HFFc6 (cell line): ENCODE data around the gene PTGDS. TPM values are rescaled to one million over a fixed set of nuclear protein-coding genes. Genes with fewer than 3 reads are reported as not detected.

Source experiments
- DNase-seq: peaks from one replicate; pipeline ENCODE4 v3.0.0-alpha.2; 2018
- H3K27ac Mint-ChIP-seq: 2 replicates; pipeline ENCODE4 v1.8.0; 2020; ENCODE audit warnings: mild to moderate bottlenecking, mixed read lengths
- H3K27me3 Mint-ChIP-seq: 2 replicates; pipeline ENCODE4 v1.8.0; 2021; ENCODE audit warnings: mild to moderate bottlenecking, moderate library complexity, mixed read lengths; ENCODE audit not compliant: insufficient read depth
- H3K36me3 Mint-ChIP-seq: 2 replicates; pipeline ENCODE4 v1.8.0; 2021; ENCODE audit warnings: low read depth, mixed read lengths
- H3K4me1 Mint-ChIP-seq: 2 replicates; pipeline ENCODE4 v1.8.0; 2020; ENCODE audit warnings: low read depth, mixed read lengths
- H3K4me3 Mint-ChIP-seq: 2 replicates; pipeline ENCODE4 v1.8.0; 2020; ENCODE audit warnings: mild to moderate bottlenecking, moderate library complexity, mixed read lengths
- H3K9me3 Mint-ChIP-seq: 2 replicates; pipeline ENCODE4 v1.8.0; 2020; ENCODE audit warnings: mild to moderate bottlenecking, mixed read lengths
- total RNA-seq, 6 experiments: library from RNA; stranded (reverse); fragmentation: NEBNext Ultra II Directional; extraction: Animal tissue kit (Norgen Biotek cat#: 25700); gene quantifications; 2 replicates in 1 of 6; 3 replicates in 5 of 6; pipeline ENCODE4 v1.2.3, GENCODE V29; 2021
- TF ChIP-seq, protein P1 (sequence below): fragments of 200-600 bp; sonication (generic); IDR thresholded peaks from 2 replicates; pipeline ENCODE4 v1.5.0; 2021; ENCODE audit warnings: antibody characterized with exemption, mild to moderate bottlenecking

PTGDS gene
- total RNA-seq, 6 experiments from 2014 or later: not detected

DNA sequence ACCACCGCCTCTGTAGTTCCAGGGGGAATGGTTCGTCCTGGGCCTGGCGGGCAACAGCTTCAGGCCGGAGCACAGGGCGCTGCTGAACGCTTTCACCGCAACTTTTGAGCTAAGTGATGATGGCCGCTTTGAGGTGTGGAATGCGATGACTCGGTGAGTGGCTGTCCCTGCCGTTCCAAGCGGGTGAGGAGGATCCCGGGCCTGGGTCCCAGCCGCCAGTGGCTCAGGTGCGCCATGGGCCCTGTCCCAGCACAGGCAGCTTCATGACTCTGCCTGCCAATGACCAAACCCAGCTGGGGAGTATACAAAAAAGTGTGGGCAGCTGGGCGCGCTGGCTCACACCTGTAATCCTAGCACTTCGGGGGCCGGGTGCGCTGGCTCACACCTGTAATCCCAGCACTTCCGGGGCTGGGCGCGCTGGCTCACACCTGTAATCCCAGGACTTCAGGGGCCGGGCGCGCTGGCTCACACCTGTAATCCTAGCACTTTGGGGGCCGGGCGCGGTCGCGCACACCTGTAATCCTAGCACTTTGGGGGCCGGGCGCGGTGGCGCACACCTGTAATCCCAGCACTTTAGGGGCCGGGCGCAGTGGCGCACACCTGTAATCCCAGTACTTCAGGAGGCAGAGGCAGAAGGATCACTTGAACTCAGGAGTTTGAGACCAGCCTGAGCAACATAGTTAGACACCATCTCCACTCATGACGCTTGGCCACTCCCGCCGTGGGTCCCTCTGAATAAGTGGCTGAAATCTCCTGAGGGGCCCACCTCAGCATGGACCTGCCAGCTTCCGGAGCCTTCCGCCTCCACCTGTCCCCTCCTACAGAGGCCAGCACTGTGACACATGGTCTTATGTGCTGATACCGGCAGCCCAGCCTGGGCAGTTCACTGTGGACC lies 24.2 kb upstream of the PTGDS start:
- Mint-ChIP-seq H3K27me3 (peaks cover 6% of the 10 kb centered on the region), H3K36me3 (no peaks in the 10 kb centered on the region), H3K4me1 (peaks cover 2% of the 10 kb centered on the region; the same call in 1 of the 2 replicates), H3K4me3 (no peak overlapping the region), H3K9me3 (peaks cover 8% of the 10 kb centered on the region; the same call in 1 of the 2 replicates), H3K27ac (no peak overlapping the region)
- TF ChIP-seq, protein P1, sequence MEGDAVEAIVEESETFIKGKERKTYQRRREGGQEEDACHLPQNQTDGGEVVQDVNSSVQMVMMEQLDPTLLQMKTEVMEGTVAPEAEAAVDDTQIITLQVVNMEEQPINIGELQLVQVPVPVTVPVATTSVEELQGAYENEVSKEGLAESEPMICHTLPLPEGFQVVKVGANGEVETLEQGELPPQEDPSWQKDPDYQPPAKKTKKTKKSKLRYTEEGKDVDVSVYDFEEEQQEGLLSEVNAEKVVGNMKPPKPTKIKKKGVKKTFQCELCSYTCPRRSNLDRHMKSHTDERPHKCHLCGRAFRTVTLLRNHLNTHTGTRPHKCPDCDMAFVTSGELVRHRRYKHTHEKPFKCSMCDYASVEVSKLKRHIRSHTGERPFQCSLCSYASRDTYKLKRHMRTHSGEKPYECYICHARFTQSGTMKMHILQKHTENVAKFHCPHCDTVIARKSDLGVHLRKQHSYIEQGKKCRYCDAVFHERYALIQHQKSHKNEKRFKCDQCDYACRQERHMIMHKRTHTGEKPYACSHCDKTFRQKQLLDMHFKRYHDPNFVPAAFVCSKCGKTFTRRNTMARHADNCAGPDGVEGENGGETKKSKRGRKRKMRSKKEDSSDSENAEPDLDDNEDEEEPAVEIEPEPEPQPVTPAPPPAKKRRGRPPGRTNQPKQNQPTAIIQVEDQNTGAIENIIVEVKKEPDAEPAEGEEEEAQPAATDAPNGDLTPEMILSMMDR: no peak
- no peak for DNase-seq

DNA sequence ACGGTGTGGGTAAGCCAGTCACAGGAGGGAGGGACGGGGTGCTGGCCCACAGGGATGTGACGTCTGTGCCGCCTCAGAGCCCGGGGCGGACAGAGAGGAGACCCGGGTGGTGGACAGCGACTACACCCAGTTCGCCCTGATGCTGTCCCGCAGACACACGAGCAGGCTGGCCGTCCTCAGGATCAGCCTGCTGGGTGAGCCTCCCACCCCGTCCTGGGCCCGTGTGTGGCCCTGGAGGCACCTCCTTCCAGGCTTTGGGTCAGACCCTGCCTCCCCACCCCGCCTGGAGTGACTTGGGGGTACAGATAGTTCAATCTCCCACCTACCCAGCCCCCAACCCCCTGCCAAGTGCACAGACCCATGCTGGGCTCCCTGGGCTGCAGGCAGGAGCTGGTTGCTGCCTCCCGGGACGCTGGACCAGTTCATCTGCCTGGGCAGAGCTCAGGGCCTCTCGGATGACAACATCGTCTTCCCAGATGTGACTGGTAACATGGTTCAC lies 23.5 kb upstream of the PTGDS start:
- DNase-seq: no peak
- TF ChIP-seq, protein P1: no peak
- Mint-ChIP-seq H3K36me3 (no peaks in the 10 kb centered on the region), H3K4me3 (no peak overlapping the region), H3K27me3 (peaks cover 4% of the 10 kb centered on the region), H3K27ac (no peak overlapping the region), H3K4me1 (no peaks in the 10 kb centered on the region), H3K9me3 (peaks cover 8% of the 10 kb centered on the region; the same call in 1 of the 2 replicates)

DNA sequence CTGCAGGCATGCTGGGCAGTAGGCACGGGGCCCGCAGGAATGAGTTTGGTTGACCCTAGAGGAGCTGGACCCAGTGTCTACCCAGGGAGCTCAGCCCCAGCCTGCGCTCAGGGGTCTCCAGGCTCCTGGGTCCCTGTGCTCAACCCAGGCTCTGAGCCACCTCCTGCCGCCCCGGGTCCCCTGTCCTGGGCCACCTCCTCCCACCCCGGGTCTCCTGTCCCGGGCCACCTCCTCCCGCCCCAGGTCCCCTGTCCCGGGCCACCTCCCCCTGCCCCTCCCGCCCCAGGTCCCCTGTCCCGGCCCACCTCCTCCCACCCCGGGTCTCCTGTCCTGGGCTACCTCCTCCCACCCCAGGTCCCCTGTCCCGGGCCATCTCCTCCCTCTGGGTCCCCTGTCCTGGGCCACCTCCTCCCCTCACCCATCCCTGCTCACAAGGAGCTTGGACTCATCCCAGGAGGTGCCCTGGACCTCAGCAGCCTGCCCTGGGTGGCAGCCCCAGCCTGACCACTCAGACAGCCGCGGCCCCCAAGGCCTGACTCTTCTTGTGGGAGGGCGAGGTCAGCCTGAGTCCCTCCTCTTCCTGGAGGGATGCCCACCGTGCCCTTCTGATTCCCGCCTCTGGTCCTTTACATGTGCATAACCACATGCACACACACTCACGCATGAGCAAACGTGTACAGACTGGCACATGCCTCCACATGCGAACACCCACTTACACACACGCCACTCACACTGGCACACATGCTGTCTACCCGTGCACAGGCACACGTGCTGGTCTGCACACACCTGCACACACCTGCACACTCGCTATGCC lies 22.8 kb upstream of the PTGDS start:
- Mint-ChIP-seq H3K4me3 (no peak overlapping the region), H3K9me3 (peaks cover 8% of the 10 kb centered on the region; the same call in 1 of the 2 replicates), H3K27me3 (peaks cover 4% of the 10 kb centered on the region), H3K36me3 (no peaks in the 10 kb centered on the region), H3K4me1 (no peaks in the 10 kb centered on the region), H3K27ac (no peak overlapping the region)
- TF ChIP-seq, protein P1: no peak
- DNase-seq: no peak

DNA sequence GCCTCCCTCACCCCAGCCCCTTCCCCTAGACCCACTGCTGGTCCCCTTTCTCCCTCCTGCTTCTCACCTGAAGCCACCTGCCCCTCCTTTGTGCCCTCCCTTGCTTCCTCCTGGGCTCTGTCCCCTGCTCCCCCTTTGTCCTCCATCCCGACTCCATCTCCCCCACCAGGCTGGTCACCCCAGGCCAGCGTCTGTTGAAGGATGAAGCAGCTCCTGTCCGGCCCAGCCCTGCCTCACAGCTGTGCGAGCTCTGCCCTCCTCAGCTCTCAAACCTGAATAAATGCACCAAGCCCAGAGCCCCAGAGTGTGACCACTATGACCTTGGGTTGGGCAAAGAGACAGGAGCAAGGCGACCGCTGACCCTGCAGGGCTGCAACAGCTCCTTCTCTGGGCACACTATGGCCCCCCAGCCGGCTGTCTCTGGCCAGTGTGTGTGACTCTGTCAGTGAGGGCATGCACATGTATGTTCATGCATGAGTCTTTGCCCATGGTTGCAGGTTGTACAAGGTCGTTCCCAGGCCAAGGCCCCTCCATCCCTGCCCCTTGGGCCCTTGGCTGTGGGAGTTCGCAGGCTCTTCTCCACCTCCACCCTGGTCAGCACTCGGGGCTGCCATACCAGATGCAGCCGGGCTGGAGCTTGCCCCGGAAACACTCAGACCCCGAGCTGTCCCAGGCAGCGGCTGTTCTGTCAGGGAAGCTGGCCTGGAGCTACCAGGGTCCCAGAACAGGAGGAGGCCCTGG lies 21.9 kb upstream of the PTGDS start:
- no peak for DNase-seq
- no peak overlapping the region for H3K4me3 Mint-ChIP-seq
- H3K27ac Mint-ChIP-seq: no peak overlapping the region
- H3K9me3 Mint-ChIP-seq: peaks cover 8% of the 10 kb centered on the region; the same call in 1 of the 2 replicates
- no peaks in the 10 kb centered on the region for H3K36me3 Mint-ChIP-seq
- TF ChIP-seq, protein P1: no peak
- H3K27me3 Mint-ChIP-seq: peaks cover 4% of the 10 kb centered on the region
- H3K4me1 Mint-ChIP-seq: no peaks in the 10 kb centered on the region

DNA sequence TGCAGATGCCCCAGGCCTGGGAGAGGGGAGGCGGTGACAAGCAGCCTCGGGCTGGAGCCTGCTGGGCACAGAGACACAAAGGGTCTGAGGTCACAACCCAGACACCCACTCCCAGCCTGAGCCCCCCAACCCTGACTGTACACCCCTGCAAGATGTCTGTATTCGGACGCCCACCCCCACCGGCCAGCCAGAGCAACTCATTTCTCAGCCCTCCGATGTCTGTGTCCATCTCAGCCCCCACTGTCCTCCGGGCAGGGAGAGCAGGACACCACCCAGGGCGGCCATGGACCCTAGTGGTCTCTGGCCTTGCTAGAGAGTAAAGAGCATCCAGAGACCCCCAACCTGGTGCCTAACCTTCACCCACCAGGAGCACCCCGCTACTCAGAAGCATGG lies 21.4 kb upstream of the PTGDS start:
- TF ChIP-seq, protein P1: no peak
- DNase-seq: no peak
- H3K9me3 Mint-ChIP-seq: peaks cover 8% of the 10 kb centered on the region; the same call in 1 of the 2 replicates

More for the DNA sequence above, 21.4 kb upstream of the PTGDS start:
- H3K4me1 Mint-ChIP-seq: no peaks in the 10 kb centered on the region
- no peak overlapping the region for H3K4me3 Mint-ChIP-seq
- peaks cover 4% of the 10 kb centered on the region for H3K27me3 Mint-ChIP-seq
- no peaks in the 10 kb centered on the region for H3K36me3 Mint-ChIP-seq
- H3K27ac Mint-ChIP-seq: no peak overlapping the region
